Measurements from ENCODE around the gene RNF113B.

DNA sequence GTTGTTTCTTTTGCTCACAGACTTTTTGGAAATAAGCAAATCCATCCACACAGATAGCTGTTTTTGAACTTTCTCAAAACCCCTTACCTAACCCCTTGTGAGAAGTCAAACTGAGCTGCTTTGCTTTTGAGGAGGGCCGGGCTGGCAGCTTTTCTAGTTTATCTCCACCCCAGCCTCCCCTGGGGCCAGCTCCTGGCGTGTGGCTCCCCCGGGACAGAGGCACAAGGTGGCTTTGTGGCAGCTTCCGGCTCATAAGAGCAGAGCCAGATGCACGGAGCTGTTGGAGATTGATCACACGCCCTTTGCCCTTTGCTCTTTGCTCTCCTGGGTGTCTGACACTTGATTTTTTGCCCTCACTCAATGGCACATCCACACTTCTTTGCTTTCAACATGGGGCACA is 24.9 kb upstream of the RNF113B start:
- TF ChIP-seq POLR2AphosphoS5 (IDR thresholded peaks at IDR 0.05; ENCODE audit: low read depth): no peak
- TF ChIP-seq CTCF (IDR thresholded peaks at IDR 0.05; ENCODE audit: insufficient read depth, low read length): no peak

Measured in HL-60 (cell line).